ENCODE data around the gene NAALADL2. TPM values are rescaled to one million over a fixed set of nuclear protein-coding genes. Genes with fewer than 3 reads are reported as not detected.

The NAALADL2 gene
- total and polyA plus RNA-seq, 7 donors: 0.56 to 3.3 (median 1.6) TPM

DNA sequence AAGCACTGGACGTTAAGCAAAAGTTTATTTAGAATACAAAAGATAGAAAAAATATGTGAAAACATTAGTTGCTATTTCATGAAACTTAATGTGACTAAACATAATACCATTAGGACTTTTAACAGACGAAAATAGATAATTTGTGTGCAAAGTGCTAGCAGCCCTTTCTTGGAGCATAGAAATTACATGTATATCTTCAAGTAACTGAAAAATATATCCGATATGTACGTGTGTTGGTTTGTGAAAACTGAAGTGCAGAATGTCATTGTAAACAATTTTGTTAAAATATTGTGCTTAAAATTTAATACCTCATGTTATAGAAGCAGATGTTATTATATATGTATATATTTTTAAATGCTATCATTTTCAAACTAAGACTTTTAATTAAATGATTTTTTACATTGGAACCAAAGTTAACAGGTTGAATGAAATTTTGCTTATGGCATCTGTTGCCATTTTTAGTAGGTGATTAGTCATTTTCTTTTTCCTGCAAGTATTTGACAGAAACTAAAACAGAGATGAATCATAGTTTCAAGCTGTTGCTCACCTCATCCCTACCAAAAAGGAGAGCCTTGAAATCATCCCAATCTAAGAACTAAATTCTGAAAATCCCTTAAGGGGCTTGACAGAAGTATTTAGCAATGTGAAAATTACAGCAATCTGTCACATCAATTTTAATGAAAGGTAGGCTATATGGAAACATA lies 334.8 kb downstream of the NAALADL2 start:
- Histone ChIP-seq H3K4me3 (no peak overlapping the region), H3K36me3 (ENCODE audit: insufficient read depth in 1 of 2, low read depth in 1 of 2) (no peaks in the 10 kb centered on the region), H3K27me3 (ENCODE audit: insufficient read depth in 3 of 3, low read length in 2 of 3) (no peaks in the 10 kb centered on the region), H3K9me3 (no peaks in the 10 kb centered on the region), H3K4me1 (no peaks in the 10 kb centered on the region), H3K27ac (no peak overlapping the region)
- ATAC-seq: no peak
- 55 to 67% (median 65%) methylated on average over 4 of the region's 4 CpGs for WGBS, 3 donors
- intact Hi-C loops (cut with DNase I): no loop called here
- DNase-seq: no peak
- TF ChIP-seq, protein P1, sequence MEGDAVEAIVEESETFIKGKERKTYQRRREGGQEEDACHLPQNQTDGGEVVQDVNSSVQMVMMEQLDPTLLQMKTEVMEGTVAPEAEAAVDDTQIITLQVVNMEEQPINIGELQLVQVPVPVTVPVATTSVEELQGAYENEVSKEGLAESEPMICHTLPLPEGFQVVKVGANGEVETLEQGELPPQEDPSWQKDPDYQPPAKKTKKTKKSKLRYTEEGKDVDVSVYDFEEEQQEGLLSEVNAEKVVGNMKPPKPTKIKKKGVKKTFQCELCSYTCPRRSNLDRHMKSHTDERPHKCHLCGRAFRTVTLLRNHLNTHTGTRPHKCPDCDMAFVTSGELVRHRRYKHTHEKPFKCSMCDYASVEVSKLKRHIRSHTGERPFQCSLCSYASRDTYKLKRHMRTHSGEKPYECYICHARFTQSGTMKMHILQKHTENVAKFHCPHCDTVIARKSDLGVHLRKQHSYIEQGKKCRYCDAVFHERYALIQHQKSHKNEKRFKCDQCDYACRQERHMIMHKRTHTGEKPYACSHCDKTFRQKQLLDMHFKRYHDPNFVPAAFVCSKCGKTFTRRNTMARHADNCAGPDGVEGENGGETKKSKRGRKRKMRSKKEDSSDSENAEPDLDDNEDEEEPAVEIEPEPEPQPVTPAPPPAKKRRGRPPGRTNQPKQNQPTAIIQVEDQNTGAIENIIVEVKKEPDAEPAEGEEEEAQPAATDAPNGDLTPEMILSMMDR (IDR thresholded peaks at IDR 0.05): no peak

DNA sequence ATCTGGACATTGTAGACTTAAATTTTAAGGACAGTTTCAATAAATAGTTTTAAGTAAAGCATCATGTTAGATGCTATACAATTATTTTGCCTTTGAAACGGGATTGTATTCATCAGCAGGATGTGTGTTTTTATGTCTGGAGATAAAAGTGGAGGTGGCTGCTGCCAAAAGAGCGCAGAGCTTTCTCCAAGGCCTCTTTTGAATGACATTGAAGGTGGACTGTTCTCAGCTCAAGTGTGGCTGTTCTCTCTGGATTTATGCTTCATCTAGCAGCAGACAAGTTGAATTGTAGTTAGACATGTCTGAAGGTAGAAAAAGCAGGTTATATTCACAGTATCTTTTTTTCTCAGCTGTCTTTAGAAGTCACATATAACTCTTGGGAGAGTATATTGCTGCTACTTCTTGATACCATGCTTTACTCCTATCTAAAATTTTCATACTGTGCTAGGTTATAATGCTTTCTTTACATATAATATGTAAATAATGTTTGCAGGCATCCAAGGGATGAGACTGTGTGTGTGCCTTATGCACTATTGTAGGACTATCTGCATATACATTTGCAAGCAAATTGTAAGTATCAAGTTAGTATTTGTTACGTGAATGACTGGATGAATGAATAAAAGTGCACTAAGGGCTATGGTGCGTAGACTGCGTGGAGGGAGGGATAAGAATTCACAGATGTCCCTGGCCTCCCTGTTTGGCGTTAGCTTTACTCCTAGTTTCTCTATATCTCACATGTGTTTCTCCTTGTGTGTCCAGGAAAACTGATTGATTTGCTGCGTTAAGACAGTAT lies 340.1 kb downstream of the NAALADL2 start:
- TF ChIP-seq, protein P1 (IDR thresholded peaks at IDR 0.05): no peak
- intact Hi-C loops (cut with DNase I): no loop called here
- Histone ChIP-seq H3K9me3 (no peaks in the 10 kb centered on the region), H3K36me3 (ENCODE audit: insufficient read depth in 1 of 2, low read depth in 1 of 2) (no peaks in the 10 kb centered on the region), H3K4me3 (no peak overlapping the region), H3K4me1 (no peaks in the 10 kb centered on the region), H3K27ac (no peak overlapping the region), H3K27me3 (ENCODE audit: insufficient read depth in 3 of 3, low read length in 2 of 3) (no peaks in the 10 kb centered on the region)
- ATAC-seq (no peak), DNase-seq (no peak)
- 90 to 93% (median 92%) methylated on average over 7 of the region's 7 CpGs for WGBS, 3 donors

DNA sequence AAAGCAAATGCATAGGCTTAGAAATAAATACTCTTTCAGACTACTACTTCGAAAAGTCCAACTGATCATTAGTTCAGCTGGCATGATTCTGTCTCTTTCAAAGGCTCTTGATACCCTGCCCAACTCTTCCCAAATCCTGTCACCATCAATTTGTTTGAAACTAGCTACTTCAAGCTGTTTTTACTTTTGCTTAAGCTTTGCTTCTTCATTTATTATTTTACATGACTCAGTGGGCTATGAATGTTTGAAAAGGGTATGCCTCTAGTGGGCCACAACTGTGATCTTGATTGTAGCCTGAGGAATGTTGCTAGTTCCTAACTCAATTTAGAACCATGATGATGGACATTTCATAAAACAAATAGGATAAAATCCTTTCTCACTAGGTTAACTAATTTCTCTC lies 340.8 kb downstream of the NAALADL2 start:
- intact Hi-C loops (cut with DNase I): no loop called here
- H3K9me3 ChIP-seq: no peaks in the 10 kb centered on the region
- WGBS, 3 donors: 78 to 92% (median 88%) methylated on average over 1 of the region's 1 CpG

DNA sequence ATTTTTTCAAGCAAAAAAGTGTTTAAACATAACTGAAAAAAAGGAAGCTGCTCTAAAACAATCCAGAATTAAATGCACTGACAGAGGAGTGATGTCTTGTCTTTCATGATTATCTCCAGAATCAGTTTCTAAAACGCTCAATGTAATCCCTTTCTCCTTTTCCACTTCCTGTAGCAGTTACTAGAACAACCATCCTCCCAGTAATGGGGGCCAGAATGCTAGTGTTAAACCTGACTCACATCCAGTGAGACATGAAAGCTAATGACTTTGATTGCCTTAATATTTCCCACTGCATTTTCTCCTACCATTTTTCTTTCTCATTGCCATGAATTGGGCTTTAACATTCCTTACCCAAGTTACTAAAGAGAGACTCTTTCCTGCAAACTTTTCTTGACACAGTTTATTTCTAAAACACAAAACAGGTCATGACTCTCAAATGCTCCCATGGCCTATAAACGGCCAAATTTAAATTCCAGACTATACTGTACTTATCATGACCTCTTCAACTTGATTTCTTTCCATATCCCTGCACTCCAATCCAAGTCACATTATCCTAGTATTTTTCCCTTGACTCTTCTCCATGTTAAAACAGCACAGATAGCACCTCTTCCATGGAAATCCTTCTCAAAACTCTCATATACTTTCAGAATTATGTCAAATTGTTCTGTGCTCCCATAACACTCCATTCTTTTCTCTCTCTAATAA lies 341.4 kb downstream of the NAALADL2 start:
- no peaks in the 10 kb centered on the region for H3K36me3 ChIP-seq (ENCODE audit: insufficient read depth in 1 of 2, low read depth in 1 of 2)
- no peaks in the 10 kb centered on the region for H3K27me3 ChIP-seq (ENCODE audit: insufficient read depth in 3 of 3, low read length in 2 of 3)
- H3K9me3 ChIP-seq: no peaks in the 10 kb centered on the region
- H3K4me1 ChIP-seq: no peaks in the 10 kb centered on the region
- TF ChIP-seq, protein P1 (IDR thresholded peaks at IDR 0.05): no peak
- no peak for DNase-seq
- no peak overlapping the region for H3K27ac ChIP-seq
- intact Hi-C loops (cut with DNase I): no loop called here
- no peak for ATAC-seq
- H3K4me3 ChIP-seq: no peak overlapping the region
- WGBS, 3 donors: 26 to 31% (median 30%) methylated on average over 2 of the region's 2 CpGs

More for the DNA sequence above, 340.8 kb downstream of the NAALADL2 start:
- H3K4me1 ChIP-seq: no peaks in the 10 kb centered on the region
- H3K36me3 ChIP-seq (ENCODE audit: insufficient read depth in 1 of 2, low read depth in 1 of 2): no peaks in the 10 kb centered on the region
- H3K27ac ChIP-seq: no peak overlapping the region
- ATAC-seq: no peak
- no peaks in the 10 kb centered on the region for H3K27me3 ChIP-seq (ENCODE audit: insufficient read depth in 3 of 3, low read length in 2 of 3)
- H3K4me3 ChIP-seq: no peak overlapping the region
- DNase-seq: no peak
- TF ChIP-seq, protein P1 (IDR thresholded peaks at IDR 0.05): no peak

All from psoas muscle (tissue), 8 donors.